PFSK-1 (cell line): ENCODE results near the gene DIAPH2.

ENCODE experiments used
- FOXP2 ChIP-seq: optimal IDR thresholded peaks from 2 replicates; pipeline ENCODE3; 2011; ENCODE audit warnings: borderline replicate concordance, control low read depth, inconsistent platforms; ENCODE audit not compliant: insufficient read depth; ENCODE audit errors: extremely low read length, extremely low read depth
- POLR2AphosphoS5 ChIP-seq: IDR thresholded peaks from 2 replicates; pipeline ENCODE4 v1.6.1; 2012; ENCODE audit warnings: low read depth, mild to moderate bottlenecking, control low read depth, low read length, moderate library complexity
- SIN3A ChIP-seq: IDR thresholded peaks from 2 replicates; pipeline ENCODE4 v1.6.1; 2012; ENCODE audit warnings: mild to moderate bottlenecking, low read length, moderate library complexity, borderline replicate concordance; ENCODE audit not compliant: insufficient read depth
- TAF1 ChIP-seq: IDR thresholded peaks from 2 replicates; pipeline ENCODE4 v1.6.1; 2012; ENCODE audit warnings: low read length, control low read depth, borderline replicate concordance; ENCODE audit not compliant: insufficient read depth
- TF ChIP-seq, protein P1 (sequence below), 2 experiments: IDR thresholded peaks; 2 replicates each; pipeline versions ENCODE4 v1.6.1 to v1.8.0; 2011 to 2012; ENCODE audit warnings: low read depth in 2 of 2, low read length in 2 of 2, control low read depth in 1 of 2, inconsistent platforms in 1 of 2, mild to moderate bottlenecking in 1 of 2, moderate library complexity in 1 of 2; ENCODE audit not compliant: insufficient read depth in 1 of 2

DNA sequence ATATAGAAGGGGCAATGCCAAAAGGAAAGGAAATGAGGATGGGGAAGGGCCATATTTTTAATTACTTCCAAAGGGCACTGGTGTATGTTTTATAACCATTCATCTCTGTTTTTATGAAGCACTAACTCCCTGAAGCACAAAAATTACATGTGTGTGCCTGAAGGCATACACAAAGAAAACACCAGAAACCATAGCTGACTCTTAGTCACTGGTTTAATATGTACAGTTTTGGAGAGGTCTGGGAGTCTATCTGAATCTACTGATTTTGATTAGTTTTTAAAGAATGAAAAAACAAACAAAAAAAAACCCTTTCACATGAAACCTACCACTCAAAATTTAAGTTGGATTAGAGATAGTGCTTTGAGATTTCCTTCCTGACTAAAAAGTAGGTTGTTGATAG, 637.8 kb downstream of the DIAPH2 start:
- TF ChIP-seq POLR2AphosphoS5, result no peak
- no peak for TF ChIP-seq TAF1
- TF ChIP-seq, protein P1, sequence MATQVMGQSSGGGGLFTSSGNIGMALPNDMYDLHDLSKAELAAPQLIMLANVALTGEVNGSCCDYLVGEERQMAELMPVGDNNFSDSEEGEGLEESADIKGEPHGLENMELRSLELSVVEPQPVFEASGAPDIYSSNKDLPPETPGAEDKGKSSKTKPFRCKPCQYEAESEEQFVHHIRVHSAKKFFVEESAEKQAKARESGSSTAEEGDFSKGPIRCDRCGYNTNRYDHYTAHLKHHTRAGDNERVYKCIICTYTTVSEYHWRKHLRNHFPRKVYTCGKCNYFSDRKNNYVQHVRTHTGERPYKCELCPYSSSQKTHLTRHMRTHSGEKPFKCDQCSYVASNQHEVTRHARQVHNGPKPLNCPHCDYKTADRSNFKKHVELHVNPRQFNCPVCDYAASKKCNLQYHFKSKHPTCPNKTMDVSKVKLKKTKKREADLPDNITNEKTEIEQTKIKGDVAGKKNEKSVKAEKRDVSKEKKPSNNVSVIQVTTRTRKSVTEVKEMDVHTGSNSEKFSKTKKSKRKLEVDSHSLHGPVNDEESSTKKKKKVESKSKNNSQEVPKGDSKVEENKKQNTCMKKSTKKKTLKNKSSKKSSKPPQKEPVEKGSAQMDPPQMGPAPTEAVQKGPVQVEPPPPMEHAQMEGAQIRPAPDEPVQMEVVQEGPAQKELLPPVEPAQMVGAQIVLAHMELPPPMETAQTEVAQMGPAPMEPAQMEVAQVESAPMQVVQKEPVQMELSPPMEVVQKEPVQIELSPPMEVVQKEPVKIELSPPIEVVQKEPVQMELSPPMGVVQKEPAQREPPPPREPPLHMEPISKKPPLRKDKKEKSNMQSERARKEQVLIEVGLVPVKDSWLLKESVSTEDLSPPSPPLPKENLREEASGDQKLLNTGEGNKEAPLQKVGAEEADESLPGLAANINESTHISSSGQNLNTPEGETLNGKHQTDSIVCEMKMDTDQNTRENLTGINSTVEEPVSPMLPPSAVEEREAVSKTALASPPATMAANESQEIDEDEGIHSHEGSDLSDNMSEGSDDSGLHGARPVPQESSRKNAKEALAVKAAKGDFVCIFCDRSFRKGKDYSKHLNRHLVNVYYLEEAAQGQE (IDR thresholded peaks at IDR 0.05; ENCODE audit: insufficient read depth in 1 of 2, low read depth in 2 of 2, low read length in 2 of 2), result no peak
- no peak for TF ChIP-seq SIN3A
- no peak for TF ChIP-seq FOXP2
